GM19463 (cell line): ENCODE measurements around the gene WDR54.
"Not testable (repeated sequence)": the region's sequence is repeated elsewhere in the genome, so short reads cannot be mapped to it uniquely, and the experiment has no call there.

Source experiments
- ATAC-seq: cut with Tn5 transposase; IDR thresholded peaks from one replicate; pipeline ENCODE4 v1.9.1; 2021; ENCODE audit warnings: mild to moderate bottlenecking, moderate library complexity; ENCODE audit not compliant: unreplicated experiment

Gene WDR54

DNA sequence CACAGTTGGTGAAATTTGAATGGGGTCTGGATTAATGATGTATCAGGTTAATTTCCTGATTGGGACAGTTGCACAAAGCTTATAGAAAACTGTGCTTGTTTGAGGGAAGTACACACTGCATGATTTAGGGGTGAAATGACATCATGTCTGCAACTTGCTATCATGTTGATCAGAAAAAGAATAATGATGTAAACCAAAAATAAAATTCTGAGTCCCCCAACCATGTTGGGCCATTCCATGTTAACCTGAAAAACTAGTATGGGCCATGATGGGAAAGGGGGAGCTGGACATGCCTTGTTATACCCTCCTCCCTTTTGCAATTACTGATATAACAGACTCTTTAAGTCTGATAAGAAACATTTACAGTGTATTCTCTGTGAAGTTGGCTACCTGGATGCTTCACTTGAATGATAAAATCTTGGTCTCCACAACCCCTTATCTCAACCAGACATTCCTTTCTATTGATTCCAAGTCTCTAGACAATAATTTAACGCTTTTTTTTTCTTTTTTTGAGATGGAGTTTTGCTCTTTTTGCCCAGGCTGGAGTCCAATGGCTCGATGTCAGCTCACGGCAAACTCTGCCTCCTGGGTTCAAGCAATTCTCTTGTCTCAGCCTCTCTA lies 29.1 kb downstream of the WDR54 start:
- no peak for ATAC-seq

DNA sequence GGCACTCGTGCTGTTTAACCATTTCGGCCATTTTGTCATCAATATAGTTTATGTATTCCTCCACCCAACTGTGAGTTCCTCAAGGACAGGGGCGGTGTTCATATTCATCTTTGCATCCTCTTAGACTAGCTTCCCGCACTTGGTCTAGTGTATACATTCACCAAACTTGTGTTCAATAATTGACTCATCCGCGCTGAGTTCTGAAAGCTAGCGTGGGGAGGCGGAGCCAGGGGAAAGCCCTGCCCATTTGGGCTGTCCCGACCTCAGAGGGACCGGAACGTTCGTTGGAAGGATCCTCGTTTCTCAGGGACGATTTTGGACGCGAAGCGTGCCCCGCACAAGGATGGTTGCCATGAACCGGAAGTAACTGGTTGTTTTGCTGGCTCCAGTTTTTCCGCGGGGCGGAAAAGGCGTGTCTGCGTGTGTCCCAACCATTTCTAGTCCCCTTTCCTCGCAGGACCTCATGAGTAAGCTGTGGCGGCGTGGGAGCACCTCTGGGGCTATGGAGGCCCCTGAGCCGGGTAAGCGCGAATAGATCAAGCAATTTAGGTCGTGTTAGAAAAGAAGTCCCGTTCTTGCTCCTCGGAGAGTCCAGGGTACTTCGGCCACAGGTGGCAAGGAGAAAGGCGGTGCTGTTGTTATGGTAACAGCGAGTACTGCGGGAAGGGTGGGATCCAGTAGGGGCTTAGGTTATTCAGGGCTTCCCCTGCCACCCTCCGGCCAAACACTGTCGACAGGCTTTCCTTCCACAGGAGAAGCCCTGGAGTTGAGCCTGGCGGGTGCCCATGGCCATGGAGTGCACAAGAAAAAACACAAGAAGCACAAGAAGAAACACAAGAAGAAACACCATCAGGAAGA lies 33.4 kb downstream of the WDR54 start, which contains the start of gene INO80B:
Gene INO80B, plus strand, starts transcription at position 434 of the 858 bp plus-strand sequence. Its CDS starts 30 bp downstream, at position 464.
- ATAC-seq: peak; percentile 32

DNA sequence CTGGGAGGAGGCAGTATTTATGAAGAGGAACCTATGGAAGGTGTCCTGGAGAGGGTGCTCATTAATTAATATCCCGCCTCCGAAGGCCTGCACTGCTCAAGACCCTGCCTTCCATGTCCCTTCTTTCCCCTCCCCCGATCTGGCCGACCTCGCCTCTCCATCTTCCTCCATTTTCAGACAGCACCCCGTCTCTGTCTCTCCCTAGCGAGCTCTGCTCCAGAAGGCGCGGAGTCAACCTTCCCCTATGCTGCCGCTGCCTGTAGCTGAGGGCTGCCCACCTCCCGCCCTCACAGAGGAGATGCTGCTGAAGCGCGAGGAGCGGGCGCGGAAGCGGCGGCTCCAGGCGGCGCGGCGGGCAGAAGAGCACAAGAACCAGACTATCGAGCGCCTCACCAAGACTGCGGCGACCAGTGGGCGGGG lies 35.6 kb downstream of the WDR54 start:
- no peak for ATAC-seq

DNA sequence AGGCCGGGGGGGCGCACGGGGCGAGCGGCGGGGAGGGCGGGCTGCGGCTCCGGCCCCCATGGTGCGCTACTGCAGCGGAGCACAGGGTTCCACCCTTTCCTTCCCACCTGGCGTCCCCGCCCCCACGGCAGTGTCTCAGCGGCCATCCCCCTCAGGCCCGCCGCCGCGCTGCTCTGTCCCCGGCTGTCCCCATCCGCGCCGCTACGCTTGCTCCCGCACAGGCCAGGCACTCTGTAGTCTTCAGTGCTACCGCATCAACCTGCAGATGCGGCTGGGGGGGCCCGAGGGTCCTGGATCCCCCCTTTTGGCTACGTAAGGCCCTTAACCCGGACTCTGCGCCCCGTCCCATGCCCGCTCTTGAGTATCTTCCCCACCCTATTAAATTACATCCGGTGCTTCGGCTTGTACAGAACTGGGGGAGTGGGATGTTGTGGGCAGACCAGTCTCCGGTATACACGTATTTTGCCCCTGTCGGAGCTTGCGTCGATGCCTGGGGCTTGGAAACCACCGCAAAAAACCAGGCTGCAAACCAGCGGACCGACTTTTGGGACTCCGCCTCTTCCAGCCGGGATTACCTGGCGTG lies 36.1 kb downstream of the WDR54 start:
- ATAC-seq: peak; percentile 26

DNA sequence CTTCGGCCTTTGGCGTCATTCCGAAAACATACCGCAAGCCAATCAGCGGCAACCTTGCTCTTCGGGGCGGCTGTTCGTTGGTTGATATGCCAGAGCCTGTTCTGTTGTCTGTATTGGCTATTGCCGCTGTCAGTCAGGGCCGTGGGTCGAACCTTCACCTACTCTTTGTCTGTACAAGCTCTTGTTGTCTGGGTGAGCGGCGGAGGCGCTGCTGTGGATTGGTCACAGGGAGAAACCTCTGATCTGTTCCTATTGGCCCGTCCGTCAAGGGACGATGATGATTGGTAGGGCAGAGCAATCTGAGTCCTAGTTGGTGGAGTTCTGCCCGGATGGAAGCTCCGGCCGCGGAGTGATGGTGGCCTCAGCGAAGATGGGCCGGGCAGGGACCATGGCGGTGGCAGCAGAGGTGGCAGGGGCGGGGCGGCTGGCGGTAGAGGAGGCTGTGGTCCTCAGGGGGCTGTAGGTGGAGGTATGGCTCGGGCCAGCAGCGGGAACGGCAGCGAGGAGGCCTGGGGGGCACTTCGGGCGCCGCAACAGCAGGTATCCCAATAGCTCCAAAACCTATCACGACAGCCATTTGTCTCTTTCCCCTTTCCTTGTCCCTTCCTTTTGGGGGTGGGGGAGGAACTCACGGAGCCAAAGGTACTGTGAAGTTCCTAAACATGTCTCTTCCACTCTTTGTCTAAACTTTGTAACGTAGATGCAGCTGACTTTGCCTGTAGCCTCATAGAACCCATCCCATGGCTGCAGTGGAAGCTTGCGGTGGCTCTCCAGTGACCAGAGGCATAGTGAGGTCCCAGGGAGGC lies 36.8 kb downstream of the WDR54 start, which contains the start of gene WBP1:
Gene WBP1, plus strand, starts transcription at position 307 of the 806 bp plus-strand sequence. Its CDS starts 165 bp downstream, at position 472.
- ATAC-seq: peak; percentile 76

DNA sequence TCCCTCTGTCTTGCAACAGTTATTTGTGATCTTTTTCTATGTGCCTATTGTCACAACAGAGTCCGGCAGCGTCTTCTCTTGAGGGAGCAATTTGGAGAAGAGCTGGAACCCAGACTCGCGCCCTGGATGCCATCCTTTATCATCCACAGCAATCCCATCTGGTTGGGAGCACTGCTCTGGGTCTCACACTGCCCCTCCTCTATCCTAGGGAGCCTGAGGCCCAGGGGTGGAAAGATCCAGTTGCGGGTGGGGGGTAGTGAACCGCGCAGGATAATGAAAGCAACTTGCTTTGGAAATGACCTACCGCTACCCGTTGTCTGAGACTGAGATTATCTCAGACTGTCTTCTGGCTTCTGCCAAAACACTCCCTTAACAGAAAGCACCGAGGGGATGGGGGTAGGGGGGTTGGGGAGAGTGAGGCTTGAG lies 37.4 kb downstream of the WDR54 start:
- ATAC-seq: no peak

DNA sequence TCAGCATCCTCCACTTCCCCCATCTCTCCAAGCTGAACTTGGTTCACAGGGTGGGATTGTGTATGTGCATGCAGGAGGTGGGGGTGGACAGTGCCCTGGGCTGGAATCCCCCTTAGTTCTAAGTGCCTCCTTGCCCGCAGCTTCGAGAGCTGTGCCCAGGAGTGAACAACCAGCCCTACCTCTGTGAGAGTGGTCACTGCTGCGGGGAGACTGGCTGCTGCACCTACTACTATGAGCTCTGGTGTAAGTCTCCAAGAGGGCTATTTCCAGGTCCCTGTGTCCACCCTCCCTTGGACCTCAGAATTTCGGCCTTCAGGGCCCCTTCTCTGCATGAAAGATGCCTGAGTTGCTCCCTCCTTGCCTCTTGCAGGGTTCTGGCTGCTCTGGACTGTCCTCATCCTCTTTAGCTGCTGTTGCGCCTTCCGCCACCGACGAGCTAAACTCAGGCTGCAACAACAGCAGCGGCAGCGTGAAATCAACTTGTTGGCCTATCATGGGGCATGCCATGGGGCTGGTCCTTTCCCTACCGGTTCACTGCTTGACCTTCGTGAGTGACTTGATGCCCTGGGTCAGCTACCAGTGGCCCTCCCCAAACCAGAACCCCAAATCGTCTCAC lies 38.1 kb downstream of the WDR54 start:
- not testable (repeated sequence) for ATAC-seq

DNA sequence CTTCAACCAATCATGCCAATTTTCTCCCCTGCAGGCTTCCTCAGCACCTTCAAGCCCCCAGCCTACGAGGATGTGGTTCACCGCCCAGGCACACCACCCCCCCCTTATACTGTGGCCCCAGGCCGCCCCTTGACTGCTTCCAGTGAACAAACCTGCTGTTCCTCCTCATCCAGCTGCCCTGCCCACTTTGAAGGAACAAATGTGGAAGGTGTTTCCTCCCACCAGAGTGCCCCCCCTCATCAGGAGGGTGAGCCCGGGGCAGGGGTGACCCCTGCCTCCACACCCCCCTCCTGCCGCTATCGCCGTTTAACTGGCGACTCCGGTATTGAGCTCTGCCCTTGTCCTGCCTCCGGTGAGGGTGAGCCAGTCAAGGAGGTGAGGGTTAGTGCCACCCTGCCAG lies 38.7 kb downstream of the WDR54 start:
- ATAC-seq: not testable (repeated sequence)

DNA sequence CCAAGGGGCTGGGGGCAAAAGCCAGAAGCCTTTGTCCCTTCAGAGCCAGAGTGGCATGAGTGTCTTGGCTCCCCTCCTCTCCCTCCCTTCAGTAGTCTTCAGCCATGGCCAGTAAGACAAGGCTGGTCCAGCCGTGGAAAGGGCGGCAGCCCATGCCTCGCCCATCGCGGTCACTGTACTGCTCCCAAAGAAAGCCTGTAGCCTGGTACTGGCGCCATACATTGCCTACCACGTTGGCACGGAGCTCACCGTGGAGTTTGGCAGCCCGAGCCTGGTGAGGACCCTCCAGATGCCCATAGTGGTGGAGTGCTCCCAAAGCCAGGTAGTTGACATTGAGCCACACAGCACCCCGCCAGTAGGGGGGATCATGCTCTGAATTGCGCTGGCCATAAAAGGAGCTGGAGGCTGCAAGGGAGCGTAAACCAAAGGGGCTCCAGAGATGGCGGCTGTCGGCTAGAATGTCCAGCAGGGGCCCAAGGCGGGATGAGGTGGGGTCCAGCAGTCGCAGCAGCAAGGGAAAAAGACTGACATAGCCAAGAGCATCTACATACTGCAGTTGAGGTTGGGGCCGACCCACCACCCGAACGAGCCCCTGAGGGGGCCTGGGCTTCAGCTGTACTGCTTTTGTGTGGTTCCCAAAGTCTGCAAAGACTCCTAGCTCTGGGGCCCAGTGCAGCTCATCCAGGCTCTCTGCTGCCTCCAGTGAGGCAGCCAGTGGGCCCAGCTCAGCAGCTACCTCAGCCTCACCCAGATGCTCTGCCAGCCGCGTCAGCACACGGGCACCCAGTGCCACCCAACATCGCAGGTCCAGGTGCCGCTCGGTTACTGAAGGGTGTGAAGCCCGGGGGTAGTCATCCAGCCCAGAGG lies 39.9 kb downstream of the WDR54 start:
- no peak for ATAC-seq

DNA sequence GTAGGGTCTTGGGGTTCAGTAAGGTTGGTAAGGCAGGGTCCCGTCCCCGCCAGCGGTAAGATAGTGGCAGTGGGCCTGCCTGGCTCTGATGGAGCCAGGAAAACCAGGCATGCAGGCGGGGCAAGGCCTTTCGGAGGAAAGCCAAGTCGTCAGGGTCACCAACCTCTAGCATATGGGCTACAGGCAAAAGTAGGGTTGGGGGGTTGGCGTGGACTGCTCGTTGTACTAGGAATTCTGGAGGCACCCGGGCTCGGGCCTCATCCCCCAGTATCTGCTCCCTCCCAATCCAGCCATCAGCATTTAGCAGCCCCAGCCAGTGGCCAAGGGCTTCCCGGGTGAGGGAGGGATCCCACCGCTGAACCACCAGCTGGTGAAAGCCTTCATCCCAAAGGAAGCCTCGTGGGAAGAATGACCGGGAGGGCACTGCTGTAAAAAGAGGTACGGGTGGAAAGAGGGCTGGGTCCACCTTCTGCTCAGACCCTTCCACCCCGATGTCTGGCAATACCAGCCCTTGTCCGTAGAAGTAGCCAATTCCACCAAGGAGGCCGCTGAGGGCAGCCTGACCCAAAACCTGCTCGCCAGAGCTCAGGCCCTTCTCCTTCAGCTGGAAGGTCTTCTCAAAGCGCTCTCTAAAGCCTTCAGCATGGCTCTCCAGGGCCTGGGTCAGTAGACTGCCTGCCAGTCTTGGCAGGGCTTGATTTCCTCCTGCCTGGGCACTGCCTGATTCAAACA lies 40.7 kb downstream of the WDR54 start:
- no peak for ATAC-seq

DNA sequence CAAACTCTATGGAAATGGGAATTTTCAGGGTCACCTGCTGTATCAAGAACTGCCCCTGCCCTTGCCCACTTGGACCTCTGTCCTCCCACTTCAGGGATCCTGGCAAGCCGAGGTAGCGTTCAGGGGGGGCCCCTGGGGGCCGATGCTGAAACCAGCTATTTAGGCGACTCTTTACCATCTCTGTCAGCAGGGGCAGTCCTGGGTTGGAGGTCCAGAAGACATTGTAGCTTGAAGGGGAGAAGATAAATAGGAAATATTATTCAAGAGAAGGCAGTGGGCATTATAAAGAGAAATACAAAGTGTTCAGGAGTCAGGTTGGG lies 41.2 kb downstream of the WDR54 start:
- ATAC-seq: no peak

DNA sequence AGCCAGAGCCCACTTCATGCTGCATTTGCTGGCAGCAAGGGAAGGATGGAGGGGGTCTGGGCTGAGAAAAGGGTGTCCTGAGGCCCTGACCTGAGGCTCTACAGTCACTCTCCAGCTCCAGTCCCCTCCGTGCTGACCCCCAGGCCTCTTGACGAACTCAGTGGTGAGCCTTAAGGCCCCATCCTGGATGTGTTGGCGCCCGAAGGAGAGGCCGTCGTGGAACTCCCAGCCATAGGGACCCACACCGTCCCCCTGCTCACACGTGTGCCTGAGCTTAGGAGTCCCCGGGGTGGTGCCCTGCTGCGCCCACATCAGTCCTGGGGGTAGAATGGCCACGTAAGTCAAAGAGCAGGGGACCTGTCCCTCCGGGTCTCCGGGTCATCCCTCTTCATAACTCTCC lies 42.9 kb downstream of the WDR54 start:
- ATAC-seq: no peak

DNA sequence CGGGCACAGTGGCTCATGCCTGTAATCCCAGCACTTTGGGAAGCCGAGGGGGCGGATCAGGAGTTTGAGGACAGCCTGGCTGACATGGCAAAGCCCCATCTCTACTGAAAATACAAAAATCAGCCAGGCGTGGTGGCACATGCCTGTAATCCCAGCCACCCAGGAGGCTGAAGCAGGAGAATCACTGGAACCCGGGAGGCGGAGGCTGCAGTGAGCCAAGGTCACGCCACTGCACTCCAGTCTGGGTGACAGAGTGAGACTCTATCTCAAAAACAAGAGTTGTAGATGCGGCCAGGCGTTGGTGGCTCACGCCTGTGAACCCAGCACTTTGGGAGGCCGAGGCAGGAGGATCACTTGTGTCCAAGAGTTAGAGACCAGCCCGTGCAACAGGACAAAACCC lies 49.2 kb downstream of the WDR54 start:
- ATAC-seq: not testable (repeated sequence)

DNA sequence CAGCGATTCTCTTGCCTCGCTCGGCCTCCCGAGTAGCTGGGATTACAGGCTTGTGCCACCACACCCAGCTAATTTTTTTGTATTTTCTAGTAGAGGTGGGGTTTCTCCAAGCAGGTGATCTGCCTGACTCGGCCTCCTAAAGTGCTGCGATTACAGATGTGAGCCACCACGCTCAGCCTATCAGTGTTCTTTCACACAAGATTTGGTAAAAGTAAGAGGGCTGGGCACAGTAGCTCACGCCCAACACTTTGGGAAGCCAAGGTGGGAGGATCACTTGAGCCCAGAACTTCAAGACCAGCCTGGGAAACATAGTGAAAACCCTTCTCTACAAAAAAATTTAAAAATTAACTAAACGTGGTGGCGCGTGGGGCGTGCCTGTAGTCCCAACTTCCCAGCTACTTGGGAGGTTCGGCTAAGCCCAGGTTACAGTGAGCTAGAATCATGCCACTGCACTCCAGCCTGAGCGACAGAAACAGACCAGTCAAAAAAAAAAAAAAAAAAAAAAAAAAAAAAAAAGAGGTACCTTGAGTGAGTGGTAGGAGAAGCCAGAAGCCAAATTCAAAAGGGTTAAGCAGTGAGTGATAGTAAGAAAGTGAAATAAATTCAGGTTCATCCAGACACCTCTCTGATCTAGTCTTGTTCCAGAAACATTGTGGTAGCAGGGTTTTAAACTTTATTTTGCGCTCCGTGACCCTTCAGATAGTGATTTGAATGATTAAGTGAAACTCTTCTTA lies 50.0 kb downstream of the WDR54 start:
- ATAC-seq: no peak

DNA sequence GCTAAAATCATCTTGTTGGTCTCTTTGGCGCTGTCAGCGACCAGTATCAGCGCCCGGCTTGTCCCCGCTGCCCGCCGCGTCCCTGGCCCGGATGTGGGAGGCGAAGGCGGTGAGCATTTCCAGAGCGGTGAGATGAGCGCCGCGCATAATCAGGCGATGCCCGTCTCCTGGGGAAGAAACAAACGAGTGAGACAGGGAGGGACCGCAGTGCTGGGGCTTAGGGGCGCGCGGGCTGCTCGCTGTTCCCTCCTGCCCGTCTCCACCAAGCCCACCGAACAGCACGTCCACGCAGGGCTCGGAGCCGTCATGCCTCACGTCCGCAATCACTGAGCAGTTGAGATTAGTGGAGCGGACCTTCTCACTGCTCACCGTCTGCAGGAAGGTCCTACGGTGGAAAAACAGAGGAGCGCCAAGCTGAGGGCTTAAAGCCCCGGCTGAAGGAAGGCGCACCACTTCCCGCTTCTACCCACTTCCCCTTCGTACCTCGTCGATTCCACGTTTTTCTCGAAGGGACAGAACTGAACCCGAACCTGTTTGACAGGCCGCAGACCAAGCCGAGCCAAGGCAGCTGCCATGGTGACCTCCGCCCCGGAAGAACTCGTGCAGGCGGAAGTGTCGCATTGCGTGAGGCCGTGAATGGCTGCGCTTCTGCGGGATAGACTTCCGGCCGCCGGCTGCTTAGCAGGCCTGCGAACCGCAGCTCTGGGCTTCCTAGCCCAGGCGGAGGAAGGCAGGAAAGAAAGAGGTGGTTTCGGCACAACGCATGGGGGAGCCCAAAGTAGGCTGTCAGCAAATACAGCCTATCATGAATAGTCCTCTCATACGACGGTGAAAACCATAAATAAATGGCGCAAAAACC lies 50.8 kb downstream of the WDR54 start, which contains the start of gene MRPL53:
Gene MRPL53, minus strand, starts transcription at position 595 of the 859 bp plus-strand sequence. Its CDS starts 20 bp downstream, at position 575.
- peak; percentile 82 for ATAC-seq

DNA sequence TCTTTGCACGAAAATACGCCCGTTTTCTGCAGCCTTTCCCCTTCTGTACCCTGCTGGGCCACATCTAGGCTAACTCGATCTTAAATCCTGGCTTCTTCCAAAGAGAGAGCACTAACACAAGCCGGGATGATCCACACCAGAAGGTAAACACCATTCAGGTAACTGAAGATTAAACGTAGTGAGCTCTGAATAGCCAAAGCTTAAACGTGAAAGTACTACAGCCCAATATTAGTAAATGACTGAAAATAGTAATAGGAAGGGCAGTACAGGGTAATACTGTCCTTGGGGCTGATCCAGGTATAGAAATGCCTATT lies 51.4 kb downstream of the WDR54 start:
- no peak for ATAC-seq

DNA sequence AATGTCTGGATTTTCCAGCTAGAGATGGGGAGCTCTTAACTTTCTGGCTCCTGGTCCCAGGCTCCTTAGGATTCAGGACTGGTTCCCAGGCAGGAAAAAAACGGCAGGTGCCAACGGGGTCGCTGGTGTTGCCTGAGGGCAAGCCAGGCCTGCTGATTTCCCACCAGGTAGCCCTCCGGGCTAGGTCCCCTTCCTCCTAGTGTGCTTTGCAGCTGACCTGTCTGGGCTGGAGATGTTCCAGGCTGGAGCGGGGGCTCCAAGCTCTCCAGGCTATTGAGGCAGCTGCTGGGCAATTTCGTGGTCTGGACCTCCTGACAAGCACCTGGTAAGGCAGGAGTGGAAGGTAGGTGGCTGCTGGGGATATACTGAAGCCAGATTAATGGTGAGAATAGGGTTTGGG lies 53.0 kb downstream of the WDR54 start:
- no peak for ATAC-seq
